HUES6 (cell line): ENCODE results near the gene MYL7.
"Not testable (repeated sequence)": the region's sequence is repeated elsewhere in the genome, so short reads cannot be mapped to it uniquely, and the experiment has no call there.

Experiments
- H3K27ac ChIP-seq: 2 replicates; pipeline ENCODE4 v1.7.0; 2013; ENCODE audit warnings: low read depth, mild to moderate bottlenecking, low read length, inconsistent platforms
- H3K27me3 ChIP-seq: 2 replicates; pipeline ENCODE4 v1.6.1; 2013; ENCODE audit warnings: low read length; ENCODE audit not compliant: control insufficient read depth, insufficient read depth
- H3K36me3 ChIP-seq: 2 replicates; pipeline ENCODE4 v1.6.1; 2013; ENCODE audit warnings: low read length; ENCODE audit not compliant: control insufficient read depth, insufficient read depth
- H3K4me1 ChIP-seq: 2 replicates; pipeline ENCODE4 v1.6.1; 2013; ENCODE audit warnings: low read length; ENCODE audit not compliant: control insufficient read depth, insufficient read depth
- H3K4me3 ChIP-seq: 2 replicates; pipeline ENCODE4 v1.5.1; 2013; ENCODE audit warnings: low read depth, low read length
- H3K9ac ChIP-seq: one replicate; pipeline ENCODE4 v1.6.1; 2013; ENCODE audit warnings: mild to moderate bottlenecking, low read length
- H3K9me3 ChIP-seq: 2 replicates; pipeline ENCODE4 v1.6.1; 2013; ENCODE audit warnings: low read depth, low read length; ENCODE audit not compliant: control insufficient read depth, insufficient read depth

Gene MYL7

GRCh38 chr7:44183386-44183785 is 42.3 kb upstream of the MYL7 start:
- peaks cover 17% of the 10 kb centered on the region for H3K9me3 ChIP-seq
- H3K9ac ChIP-seq: no peak overlapping the region
- no peaks in the 10 kb centered on the region for H3K27me3 ChIP-seq
- no peak overlapping the region for H3K27ac ChIP-seq
- H3K4me3 ChIP-seq: no peak overlapping the region
- H3K36me3 ChIP-seq: no peaks in the 10 kb centered on the region
- H3K4me1 ChIP-seq: peaks cover 17% of the 10 kb centered on the region

- Histone ChIP-seq H3K4me3 (no peak overlapping the region), H3K4me1 (peaks cover 20% of the 10 kb centered on the region), H3K9me3 (peaks cover 17% of the 10 kb centered on the region), H3K36me3 (no peaks in the 10 kb centered on the region), H3K27ac (no peak overlapping the region), H3K9ac (no peak overlapping the region), H3K27me3 (no peaks in the 10 kb centered on the region)
These were observed 41.7 kb upstream of the MYL7 start for GRCh38 chr7:44182827-44183226.

DNA sequence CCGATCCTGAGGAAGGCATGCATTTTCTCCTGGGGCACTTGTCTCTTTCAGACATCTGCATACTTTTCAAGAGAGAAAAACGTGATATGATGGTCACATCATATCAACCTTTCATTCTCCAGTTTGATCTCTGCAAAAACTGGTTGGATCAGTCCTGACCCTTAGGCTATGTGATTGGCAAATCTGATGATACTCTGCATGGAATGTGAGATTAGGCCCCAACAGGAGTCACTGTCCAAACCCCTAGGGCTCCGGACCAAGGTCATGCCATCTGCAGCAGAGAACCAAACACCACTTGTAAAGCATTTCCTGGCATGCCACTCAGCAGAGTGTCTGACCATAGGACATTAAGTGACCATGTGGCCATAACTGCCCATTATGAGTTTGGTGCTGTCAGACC is 39.5 kb upstream of the MYL7 start:
- Histone ChIP-seq H3K4me1 (peaks cover 26% of the 10 kb centered on the region), H3K27me3 (no peaks in the 10 kb centered on the region; the same call in 1 of the 2 replicates), H3K9ac (no peak overlapping the region), H3K9me3 (peaks cover 17% of the 10 kb centered on the region), H3K4me3 (no peak overlapping the region), H3K36me3 (no peaks in the 10 kb centered on the region), H3K27ac (no peak overlapping the region)

DNA sequence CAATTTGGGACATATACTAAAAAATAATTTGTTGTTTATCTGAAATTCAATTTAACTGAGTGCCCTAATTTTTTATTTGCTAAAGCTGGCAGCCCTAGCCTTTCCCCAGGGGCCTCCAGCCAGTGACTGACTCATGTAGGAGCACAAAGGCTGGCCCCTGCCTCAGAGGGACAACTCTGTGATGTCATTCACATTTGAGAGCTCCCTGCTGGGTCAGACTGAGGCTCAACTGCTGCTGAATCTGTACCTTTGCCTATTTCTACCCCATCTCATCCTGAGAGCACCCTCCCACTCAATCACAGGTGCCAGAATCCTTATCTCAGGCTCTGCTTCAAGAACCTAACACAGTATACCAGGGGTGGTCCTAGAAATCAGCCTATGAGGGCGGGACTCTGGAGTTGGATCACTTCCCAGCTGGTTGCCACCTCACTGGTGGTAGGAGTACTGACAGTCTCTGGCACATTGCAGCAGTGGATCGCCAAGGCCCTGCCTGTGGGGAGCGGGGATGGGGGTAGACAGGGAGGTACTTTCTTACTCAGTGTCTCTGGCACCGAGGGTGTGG is 36.5 kb upstream of the MYL7 start:
- no peaks in the 10 kb centered on the region for H3K36me3 ChIP-seq

GRCh38 chr7:44176486-44176885 is 35.4 kb upstream of the MYL7 start:
- no peaks in the 10 kb centered on the region; the same call in 1 of the 2 replicates for H3K27me3 ChIP-seq
- no peaks in the 10 kb centered on the region for H3K36me3 ChIP-seq
- no peak overlapping the region for H3K9ac ChIP-seq
- peaks cover 9% of the 10 kb centered on the region; the same call in 1 of the 2 replicates for H3K4me1 ChIP-seq
- no peaks in the 10 kb centered on the region for H3K9me3 ChIP-seq
- H3K27ac ChIP-seq: no peak overlapping the region
- no peak overlapping the region for H3K4me3 ChIP-seq

More for the DNA sequence above, 36.5 kb upstream of the MYL7 start:
- Histone ChIP-seq H3K27me3 (no peaks in the 10 kb centered on the region; the same call in 1 of the 2 replicates), H3K9me3 (peaks cover 9% of the 10 kb centered on the region), H3K27ac (no peak overlapping the region), H3K4me3 (no peak overlapping the region), H3K4me1 (peaks cover 9% of the 10 kb centered on the region; the same call in 1 of the 2 replicates), H3K9ac (no peak overlapping the region)

- no peaks in the 10 kb centered on the region for H3K36me3 ChIP-seq
- H3K4me1 ChIP-seq: peaks cover 9% of the 10 kb centered on the region; the same call in 1 of the 2 replicates
- no peaks in the 10 kb centered on the region; the same call in 1 of the 2 replicates for H3K27me3 ChIP-seq
- no peak overlapping the region for H3K27ac ChIP-seq
- no peak overlapping the region for H3K4me3 ChIP-seq
- H3K9me3 ChIP-seq: no peaks in the 10 kb centered on the region
- no peak overlapping the region for H3K9ac ChIP-seq
These were observed 34.6 kb upstream of the MYL7 start for GRCh38 chr7:44175730-44176129.

- not testable (repeated sequence) for H3K9ac ChIP-seq, H3K27ac ChIP-seq, H3K4me1 ChIP-seq, H3K4me3 ChIP-seq, H3K36me3 ChIP-seq, H3K27me3 ChIP-seq, H3K9me3 ChIP-seq
These were observed 33.5 kb upstream of the MYL7 start for GRCh38 chr7:44174694-44174948.

DNA sequence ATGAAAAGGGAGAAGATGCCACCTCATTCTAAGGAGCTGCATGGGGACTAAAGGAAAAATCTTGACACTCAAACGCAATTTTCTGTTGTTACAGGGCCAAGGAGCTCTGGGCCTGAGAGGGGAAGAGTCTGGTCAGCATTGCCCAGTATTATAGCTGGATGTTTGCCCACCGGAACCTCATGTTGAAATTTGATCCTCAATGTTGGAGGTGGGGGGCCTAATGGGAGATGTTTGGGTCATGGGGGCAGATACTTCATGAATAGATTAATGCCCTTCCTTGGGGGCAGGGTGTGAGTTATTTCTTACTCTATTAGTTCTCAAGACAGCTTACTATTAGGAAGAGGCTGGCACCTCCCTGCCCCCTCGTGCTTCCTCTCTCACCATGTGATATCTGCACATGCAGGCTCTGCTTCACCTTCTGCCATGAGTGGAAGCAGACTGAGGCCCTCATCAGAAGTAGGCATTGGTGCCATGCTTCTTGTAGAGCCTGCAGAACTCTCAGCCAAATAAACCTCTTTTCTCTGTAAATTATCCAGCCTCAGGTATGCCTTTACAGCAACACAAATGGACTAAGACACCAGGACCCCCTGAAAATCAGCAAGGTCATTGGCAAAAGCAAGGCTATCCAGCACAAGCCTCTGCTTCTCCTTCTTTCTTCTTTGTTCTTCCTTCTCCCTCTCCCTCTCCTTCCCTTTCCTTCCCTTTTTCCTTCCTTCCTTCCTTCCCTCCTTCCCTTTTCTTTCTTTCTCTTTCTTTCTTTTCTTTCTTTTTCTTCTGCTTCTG is 33.0 kb upstream of the MYL7 start:
- H3K9me3 ChIP-seq: no peaks in the 10 kb centered on the region
- no peaks in the 10 kb centered on the region for H3K36me3 ChIP-seq
- H3K4me1 ChIP-seq: peaks cover 9% of the 10 kb centered on the region; the same call in 1 of the 2 replicates
- H3K4me3 ChIP-seq: no peak overlapping the region
- H3K9ac ChIP-seq: no peak overlapping the region
- H3K27me3 ChIP-seq: no peaks in the 10 kb centered on the region; the same call in 1 of the 2 replicates
- no peak overlapping the region for H3K27ac ChIP-seq

GRCh38 chr7:44172803-44173424 is 31.8 kb upstream of the MYL7 start:
- Histone ChIP-seq H3K36me3 (no peaks in the 10 kb centered on the region), H3K27ac (no peak overlapping the region), H3K4me3 (no peak overlapping the region), H3K27me3 (no peaks in the 10 kb centered on the region; the same call in 1 of the 2 replicates), H3K9ac (no peak overlapping the region), H3K4me1 (peaks cover 7% of the 10 kb centered on the region; the same call in 1 of the 2 replicates), H3K9me3 (no peaks in the 10 kb centered on the region)

DNA sequence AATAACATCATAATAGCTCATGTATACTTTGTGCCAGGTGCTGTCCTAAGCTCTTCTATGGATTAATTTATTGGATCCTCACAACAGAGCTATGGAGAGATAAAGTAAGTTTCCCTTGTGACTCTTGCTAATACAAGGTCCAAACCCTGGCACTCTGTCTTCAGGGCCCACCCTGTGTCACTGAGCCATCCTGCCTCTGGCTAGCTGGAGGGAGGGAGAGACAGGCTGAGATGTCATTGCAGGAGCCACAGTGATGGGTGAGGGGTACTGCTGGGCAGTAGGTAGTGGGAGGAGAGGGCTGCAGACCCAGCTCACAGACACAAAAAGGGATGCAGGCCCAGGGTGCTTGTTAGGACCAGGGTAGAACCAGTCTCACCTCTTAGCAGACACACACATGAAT is 31.2 kb upstream of the MYL7 start:
- H3K4me1 ChIP-seq: peaks cover 2% of the 10 kb centered on the region; the same call in 1 of the 2 replicates
- no peak overlapping the region for H3K9ac ChIP-seq
- no peaks in the 10 kb centered on the region for H3K36me3 ChIP-seq
- H3K27ac ChIP-seq: no peak overlapping the region
- no peaks in the 10 kb centered on the region for H3K9me3 ChIP-seq
- H3K4me3 ChIP-seq: no peak overlapping the region
- H3K27me3 ChIP-seq: no peaks in the 10 kb centered on the region; the same call in 1 of the 2 replicates

DNA sequence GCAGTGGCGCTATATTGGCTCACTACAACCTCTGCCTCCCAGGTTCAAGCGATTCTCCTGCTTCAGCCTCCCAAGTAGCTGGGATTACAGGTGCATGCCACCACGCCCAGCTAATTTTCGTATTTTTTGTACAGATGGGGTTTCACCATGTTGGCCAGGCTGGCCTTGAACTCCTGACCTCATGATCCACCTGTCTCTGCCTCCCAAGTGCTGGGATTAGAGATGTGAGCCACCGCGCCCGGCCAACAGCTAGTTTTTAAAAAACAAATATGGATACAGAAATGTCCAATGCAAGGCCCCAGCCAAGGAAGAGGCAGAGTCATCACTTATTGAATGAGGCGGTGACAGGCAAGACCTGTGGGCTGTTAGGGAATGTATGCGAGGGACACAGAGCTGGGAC is 30.8 kb upstream of the MYL7 start:
- not testable (repeated sequence) for H3K27ac ChIP-seq, H3K27me3 ChIP-seq, H3K9ac ChIP-seq, H3K36me3 ChIP-seq, H3K4me1 ChIP-seq, H3K9me3 ChIP-seq, H3K4me3 ChIP-seq
